HUDEP-2 (cell line): ENCODE data around the gene CXorf58.

Experiments used
- DNase-seq, 76 experiments: peaks; one replicate each; lab custom pipeline; 2025; ENCODE audit not compliant: unreplicated experiment in 76 of 76; lab: John Stamatoyannopoulos, UW

The CXorf58 gene

DNA sequence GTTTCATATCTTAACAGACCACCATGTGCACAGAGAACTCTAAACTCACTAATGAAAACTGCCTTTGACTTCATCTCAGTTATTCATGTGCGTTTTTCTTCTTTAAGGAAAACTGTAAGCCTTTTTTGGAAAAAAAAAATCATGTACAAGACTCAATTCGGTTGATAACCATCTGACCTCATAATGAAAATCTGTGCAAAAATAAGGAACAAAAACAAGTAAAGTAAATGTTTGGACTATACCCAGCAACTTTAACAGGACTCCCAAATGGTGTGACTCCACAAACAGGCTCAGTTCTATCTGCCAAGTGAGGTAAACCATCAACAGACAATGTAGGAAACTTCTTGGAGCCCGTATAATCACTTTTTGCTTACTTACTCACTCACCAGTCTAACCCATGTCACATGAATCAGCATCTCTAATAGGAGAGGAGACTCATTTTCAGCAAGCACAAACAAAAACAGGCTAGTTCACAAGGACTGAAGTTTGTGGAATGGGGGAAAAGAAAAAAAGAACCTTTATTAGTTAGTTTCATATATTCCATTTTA, 9.3 kb upstream of the CXorf58 start:
- DNase-seq = no peak

DNA sequence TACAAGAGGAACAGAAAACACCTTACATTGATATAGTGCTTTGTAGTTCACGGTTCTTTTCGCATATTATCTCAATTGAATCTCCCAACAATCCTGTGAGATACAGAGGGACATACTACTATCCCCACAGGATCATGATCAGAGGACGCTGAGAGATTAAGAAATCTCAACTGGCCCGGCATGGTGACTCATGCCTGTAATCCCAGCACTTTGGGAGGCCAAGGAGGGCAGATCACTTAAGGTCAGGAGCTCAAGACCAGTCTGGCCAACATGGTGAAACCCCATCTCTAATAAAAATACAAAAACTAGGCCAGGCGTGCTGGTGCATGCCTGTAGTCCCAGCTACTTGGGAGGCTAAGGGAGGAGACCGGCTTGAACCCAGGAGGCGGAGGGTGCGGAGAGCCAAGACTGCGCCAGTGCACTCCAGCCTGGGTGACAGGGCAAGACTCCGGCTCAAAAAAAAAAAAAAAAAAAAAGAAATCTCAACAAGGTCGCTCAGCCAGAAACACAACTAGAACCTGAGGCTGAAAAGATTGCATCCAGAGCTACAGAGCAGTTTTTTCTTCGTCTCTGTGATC, 7.5 kb upstream of the CXorf58 start:
- DNase-seq = peak in 2 of 76 experiments; percentile 1 to 4

DNA sequence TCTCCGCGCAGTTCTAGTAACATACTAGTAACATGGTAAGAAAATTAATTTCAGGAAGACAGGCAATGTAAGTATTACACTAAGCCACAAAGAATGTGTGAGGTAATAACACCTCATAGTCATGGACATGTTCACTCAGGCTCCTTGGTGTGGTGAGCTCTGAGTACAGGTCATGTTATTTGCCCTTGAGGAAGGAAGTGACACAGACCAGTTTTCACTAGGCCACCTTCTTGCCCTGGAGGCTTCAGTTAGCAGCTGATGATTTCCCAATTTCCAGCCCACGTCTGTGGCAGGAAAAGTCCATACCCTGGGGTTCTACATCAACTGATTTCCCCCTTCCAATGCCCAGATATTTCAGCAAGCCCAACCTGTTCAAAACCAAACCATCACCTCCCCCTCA, 6.7 kb upstream of the CXorf58 start:
- DNase-seq = no peak

DNA sequence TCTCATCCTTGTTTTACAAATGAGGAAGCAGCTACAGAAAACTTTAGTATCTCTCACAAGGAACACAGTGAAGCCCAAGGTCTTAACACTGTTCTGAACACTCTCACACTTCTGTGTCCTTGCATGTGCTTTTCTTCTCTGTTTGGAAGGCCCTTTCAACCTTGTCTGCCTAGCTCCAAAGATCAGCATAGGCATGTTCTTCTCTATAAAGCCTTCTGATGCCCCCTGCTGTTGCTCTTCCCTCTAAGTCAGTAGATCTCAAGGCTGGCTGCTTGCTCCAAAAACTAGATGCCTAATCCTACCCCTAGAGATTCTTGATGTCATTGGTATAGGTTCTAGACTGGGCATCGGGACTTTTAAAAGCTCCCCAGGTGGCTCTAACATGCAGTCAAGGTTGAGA, 6.0 kb upstream of the CXorf58 start:
- peak in 60 of 76 experiments; percentile 0 to 62 (median 20) for DNase-seq

DNA sequence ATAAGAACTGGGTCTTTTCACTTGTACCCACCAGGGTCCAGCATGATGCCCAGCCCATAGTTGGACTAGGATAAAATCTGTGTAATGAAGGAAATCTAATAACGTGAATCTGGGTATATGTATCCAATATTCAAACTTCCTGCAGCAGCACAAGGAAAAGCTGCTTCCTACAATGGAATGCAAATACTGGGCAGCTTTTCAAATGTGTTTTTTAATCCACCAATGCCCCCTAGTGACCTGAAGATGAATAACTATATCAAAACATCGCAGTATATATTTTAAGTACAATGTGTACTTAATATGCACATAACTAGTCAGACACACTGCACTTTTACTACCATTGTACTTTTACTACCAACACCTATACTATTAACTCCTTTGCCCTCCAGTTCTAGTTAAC, 5.4 kb upstream of the CXorf58 start:
- peak in 15 of 76 experiments; percentile 1 to 23 (median 8) for DNase-seq

DNA sequence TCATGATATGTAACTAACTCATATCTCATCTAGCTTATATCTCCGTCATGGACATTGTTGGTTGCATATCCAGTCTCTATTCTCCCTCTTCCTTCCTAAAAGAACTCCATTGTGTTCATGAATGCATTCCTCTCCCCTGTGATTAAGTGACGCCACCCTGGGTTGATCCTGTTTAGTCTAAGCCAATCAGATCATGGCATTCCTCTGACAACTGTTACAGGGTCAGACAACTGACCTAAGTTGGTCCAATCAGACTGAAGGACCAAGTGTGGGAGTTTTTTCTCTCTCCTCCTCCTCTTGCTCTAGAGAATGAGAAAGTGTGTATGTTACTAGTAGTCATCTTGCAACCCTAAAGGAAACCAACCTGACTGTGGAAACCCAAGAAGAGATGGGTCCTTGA, 3.7 kb upstream of the CXorf58 start:
- DNase-seq = no peak

DNA sequence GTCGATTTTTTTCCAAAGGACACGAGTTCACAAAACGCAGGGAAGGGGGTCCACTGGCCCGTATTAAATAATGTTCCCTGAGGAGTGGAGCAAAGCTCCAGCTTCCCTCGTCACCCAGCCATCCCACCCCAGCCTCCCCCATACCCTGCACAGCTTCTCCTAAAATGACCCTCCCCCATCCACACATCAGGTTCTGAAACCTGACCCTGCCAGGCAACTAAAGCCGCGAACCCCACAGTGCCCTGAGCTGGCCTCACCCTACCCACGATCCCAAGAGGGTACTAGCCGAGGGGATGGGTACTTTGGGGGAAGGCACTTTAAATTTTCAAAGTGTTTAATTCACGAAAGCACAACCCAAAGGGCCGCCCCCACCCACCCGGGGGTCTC, 702 bp upstream of the CXorf58 start:
- peak in 1 of 76 experiments; percentile 24 for DNase-seq

DNA sequence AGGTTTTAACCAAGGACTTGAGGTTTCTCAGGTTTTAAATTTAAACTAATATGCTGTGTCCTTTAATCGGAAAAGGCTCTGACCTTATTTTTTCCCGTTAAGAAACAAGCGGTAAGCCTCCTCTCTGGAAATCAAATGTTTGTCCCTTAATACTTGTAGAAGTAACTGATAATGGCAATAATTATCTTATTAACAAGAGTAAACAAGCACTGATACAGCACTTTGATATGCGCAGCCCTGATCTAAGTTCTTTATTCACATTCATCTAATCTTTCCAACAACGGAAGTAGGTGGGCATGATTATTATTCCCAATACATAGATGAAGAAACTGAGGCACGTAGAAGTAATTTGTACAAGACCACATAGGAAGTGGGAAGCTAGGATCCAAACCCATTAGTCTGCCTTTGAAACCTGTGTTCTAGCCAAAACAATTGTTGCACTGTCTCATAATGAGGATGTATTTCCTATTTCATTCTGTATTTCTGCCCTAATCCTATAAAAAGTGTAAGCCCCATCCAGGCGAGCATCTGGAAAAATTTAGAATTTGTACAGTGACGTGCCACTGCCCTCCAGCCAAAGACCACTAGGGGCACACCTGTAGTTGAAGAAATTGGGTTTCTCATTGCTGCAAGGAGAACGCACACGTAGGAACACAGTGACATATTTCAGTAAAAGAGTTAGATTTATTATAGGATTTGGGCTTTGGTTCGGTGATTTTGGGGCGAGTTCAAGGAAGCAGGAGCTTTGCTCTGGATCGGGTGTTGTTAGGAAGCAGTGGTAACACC, 606 bp downstream of the CXorf58 start:
- no peak for DNase-seq

DNA sequence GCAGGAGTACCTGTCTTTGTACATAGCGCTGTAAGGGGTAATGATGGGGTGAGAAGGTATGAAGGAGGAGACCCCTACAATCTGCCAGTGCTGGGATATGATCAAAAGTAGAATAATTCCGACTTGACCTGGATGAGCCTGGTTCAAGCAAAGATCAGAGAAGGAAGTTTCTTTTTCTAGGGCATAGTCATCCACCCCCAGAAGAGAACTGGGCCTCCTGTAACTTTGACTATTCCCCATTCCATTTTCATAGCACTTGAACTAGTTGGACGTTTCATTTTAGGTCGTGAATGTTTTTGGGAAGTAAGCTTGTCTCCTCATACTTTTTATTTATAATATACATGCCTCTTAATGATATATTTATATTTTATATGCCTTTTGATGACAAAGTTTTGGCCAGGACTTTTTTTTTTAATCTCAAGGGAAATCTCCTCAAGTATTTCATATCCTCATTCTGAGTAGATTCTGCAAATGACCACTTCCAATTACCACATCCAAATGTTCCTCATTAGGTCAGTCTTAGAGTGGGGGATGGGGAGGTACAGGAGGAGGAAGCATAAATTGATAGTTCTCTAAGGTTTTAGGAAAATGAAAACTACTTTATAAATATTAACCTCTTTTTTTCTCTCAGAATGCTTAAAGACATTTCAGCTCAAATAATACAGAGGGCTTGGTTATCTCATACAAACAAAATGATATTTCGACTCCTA, 3.5 kb downstream of the CXorf58 start:
- no peak for DNase-seq

DNA sequence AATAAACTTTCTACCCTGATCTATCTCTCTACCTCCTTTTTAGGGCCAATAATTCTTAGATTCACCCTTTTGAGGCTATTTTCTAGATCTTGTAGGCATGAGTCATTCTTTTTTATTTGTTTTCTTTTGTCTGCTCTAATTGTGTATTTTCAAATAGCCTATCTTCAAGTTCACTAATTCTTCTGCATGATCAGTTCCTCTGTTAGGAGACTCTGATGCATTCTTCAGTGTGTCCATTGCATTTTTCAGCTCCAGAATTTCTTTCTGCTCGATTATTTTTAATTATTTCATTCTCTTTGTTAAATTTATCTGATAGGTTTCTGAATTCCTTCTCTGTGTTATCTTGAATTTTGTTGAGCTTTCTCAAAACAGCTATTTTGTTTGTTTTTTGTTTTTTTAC, 11.3 kb downstream of the CXorf58 start:
- no peak for DNase-seq

DNA sequence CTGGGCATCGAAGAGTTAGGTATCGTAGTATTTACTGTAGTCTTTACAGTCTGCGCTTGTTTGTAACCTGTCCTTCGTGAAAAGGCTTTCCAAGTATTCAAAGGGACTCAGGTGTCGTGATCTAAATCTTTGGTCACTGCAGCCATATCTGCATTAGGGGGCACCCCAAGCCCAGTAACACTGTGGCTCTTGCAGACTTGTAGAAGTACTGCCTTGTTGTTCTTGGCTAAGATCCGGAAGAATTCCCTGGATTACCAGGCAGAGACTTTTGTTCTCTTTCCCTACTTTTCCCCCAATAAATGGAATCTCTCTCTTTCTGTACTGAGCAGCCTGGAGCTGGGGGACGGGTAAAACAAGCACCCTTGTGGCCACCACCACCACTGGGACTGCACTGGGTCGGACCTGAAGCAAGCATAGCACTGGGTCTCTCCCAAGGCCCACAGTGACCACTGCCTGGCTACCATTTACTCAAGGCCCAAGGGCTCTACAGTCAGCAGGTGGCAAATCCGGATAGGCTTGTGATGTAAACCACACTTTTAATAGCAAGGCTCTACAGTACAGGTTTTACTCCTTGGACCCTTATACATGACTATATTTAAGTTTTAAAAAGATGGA, 12.0 kb downstream of the CXorf58 start:
- peak in 2 of 76 experiments; percentile 0 to 2 for DNase-seq

DNA sequence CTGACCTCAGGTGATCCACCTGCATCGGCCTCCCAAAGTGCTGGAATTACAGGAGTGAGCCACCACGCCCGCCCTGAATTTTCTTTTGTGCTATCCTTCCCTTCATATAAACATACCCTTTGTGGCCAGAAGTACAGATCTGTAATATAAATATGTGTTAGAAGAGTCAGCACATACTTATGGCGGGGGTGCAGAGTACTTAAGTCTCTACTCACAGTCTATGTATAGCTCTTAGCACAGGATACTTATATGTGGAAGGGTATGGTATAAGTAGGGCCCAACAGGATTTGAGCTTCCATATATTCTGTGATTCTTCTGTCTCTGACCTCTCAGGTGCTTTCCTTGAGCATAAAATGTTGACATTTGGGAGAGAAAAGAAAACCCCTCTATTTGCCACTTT, 18.2 kb downstream of the CXorf58 start:
- DNase-seq = no peak

DNA sequence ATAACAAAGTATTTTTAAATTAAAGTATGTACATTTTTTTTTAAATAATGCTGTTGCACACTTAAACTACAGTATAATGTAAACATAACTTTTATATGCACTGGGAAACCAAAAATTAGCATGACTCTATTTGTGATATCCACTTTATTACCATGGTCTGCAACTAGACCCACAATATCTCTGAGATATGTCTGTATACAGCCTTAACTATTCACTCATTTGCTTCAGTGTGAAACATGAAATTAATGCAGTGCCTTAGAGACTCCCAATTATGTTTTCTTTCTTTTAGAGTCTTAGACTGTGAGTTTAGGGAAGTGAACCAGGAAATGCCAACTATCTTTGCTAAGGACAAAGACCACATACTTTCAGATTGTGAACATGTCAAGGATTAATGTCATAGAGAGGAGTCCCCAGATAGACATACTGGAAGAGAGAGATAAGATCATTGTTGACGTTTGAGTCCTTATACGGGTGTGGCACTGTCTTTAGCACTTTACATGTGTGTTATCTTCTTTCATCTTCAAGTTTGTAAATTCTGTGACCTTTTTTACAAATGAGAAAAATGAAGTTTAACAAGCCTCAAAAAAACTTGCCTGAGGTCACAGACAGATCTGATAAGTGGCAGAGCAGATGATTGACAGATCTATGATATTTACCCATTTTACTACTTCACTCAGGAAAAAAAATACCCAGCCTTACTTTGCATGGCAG, 23.2 kb downstream of the CXorf58 start:
- peak in 3 of 76 experiments; percentile 1 to 8 (median 7) for DNase-seq

DNA sequence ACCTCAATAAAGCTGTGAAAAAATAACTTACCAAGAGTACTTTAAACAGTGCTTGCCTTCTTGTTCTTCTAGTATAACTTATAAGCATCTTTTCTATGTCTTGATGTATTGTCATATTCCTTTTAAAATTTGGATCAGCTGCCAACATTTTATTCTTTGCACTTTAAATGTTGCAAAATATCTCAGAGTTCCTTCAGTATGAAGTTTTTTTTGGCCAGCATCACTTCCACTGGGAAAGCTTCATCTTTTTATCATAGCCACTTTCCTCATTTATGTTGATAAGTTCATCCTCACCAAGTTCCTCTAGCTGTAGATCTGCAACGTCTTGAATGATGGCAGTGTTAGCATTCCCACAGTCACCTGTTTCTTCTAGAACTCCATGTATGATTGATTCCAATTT, 24.2 kb downstream of the CXorf58 start:
- no peak for DNase-seq

DNA sequence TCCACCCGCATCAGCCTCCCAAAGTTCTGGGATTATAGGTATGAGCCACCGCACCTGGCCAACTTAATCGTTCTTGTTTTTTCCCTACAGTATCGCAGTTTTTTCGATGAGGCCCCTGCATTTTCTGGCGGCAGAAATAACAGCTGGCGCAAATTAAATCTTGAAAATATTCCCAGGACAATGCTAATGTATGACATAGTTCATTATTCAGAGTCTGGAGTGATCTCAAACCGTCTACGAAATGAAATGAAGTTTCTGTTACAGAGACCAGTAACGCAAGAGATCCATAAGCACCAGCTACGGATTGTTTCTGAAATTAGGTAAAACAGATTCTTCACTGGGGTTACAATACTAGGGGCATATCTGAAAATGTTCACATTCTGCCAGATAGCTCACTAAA, 27.3 kb downstream of the CXorf58 start:
- DNase-seq = no peak

DNA sequence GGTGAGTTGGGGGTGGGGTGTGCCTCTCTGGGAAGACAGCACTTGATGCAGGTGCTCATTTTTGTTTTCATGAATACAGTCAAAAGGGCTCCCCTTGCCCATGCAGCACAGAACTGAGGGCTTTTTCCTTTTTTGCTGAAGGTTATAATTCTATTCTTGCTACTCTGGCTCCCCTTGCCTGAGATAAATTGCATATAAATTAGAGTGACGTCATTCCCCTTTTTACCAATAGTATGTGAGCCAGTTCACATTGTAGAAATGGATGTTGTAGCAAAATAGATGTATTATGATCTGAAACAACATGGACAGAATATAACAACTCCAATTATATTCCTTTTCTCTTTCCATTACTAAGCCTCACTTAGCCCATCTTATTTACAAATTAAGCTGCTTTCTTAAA, 28.4 kb downstream of the CXorf58 start:
- no peak for DNase-seq

DNA sequence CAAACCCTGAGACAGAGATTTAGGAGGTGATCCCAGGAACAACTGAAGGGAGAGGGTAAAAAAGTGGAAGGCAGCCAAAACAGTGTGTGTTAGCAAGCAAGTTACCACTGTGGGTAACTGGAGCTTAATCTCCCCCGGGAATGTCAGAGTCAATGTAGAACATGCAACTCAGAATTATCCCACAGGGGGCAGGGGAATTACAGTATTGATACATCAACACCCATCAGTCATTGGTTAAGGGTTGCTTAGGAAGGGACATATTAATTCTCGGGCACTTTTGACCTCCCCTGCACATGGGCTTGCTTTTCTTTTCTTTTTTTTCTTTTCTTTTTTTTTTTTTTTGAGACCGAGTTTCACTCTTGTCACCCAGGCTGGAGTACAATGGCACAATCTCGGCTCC, 29.3 kb downstream of the CXorf58 start:
- no peak for DNase-seq

DNA sequence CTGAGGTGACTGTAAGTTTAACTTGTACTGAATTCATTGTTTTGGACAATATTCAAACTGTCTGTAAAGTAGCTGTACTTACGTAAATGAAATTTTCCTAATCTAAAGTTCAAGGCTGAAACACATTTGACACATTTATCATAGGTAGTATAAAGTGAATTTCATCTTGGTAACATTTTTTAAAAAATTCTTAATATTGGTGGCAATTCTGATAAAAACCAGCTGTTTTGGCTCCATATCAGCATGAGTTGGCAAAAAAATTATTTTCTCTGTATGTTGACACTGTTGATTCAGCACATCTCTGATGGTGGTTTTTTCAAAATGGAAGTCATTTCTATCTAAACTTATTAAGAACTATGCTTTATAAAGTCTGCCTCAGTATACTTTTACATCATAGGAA, 30.9 kb downstream of the CXorf58 start:
- peak in 3 of 76 experiments; percentile 0 to 12 (median 3) for DNase-seq

DNA sequence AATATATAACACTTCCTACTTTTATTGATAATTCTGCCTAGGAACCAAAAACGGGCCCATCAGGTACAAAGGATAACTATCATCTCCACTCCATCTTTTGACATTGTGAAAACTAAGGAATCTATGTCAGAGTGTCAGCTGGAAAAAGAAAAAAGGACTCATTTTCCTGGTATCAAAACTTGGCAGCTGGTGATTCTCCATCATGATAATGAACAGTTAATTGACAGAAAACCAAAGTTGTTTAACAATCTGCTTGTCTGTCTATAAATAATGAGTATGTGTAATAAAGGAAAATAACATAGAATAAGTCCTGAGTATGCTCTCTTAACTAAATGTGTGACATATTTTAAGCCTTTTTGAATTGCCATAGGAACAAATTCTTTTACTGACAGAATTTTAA, 31.4 kb downstream of the CXorf58 start:
- DNase-seq = peak in 1 of 76 experiments; percentile 0

DNA sequence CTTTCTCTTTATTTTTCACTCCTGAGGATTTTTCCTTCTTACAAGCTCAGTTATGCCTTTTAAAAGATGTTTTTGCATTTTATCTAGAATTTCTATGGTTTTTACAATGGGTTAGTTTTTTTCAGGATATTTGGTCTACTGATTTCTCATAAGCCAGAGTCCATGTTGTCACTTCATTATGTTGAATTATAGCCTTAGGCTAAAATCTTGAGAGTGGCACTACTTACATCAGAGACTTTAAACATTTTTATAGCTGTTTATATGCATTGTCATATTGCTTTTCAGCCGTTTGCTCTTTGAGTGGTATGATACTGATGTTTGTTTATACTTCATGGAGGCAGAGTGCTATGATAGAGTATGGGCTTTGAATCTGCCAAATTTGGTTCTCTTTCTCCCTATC, 36.4 kb downstream of the CXorf58 start:
- DNase-seq = no peak
